ENCODE results near the gene SWI5. TPM values are rescaled to one million over a fixed set of nuclear protein-coding genes. Genes with fewer than 3 reads are reported as not detected.

Gene SWI5
- total and polyA plus RNA-seq, 3 donors from 2014 or later, result 69.3 to 164 (median 131) TPM

DNA sequence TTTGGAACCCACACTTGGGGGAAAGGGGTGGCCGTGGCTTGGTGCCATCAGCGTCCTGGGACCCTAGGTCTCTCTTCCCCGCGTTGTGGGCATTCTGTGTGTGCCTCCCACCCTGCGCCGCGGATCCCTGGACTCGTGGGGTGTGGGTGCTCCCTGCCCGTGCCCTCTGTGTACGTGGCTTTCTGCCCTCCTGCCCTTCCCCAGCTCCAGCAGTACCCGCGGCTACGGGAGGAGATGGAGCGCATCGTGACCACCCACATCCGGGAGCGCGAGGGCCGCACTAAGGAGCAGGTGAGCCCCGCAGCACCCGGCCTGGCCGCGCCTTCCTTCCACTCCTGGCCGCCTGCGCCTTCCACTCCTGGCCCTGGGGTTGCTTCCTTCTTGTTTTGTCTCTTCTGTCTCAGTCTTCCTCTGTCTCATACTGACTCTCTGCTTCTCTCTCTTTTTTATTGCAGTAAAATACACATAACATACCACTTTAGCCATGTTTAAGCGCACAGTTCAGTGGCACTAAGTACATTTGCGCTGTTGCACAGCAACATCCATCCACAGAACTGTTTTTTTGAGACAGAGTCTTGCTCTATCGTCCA is 42.2 kb upstream of the SWI5 start:
- TF ChIP-seq CTCF (IDR thresholded peaks at IDR 0.05) (no peak), POLR2A (IDR thresholded peaks at IDR 0.05) (no peak)
- no peak for DNase-seq
- Histone ChIP-seq H3K9me3 (no peaks in the 10 kb centered on the region), H3K4me3 (no peak overlapping the region), H3K36me3 (ENCODE audit: low read depth, missing control alignments) (no peaks in the 10 kb centered on the region), H3K4me1 (no peaks in the 10 kb centered on the region), H3K27me3 (no peaks in the 10 kb centered on the region), H3K27ac (no peak overlapping the region)
- intact Hi-C loops (cut with DNase I; ENCODE audit: low total_unique reads), result no loop called here
- WGBS, 2 donors, result 89% methylated on average over 24 to 28 of the region's 28 CpGs

- Histone ChIP-seq H3K27ac (no peak overlapping the region), H3K4me3 (no peak overlapping the region), H3K36me3 (ENCODE audit: low read depth, missing control alignments) (no peaks in the 10 kb centered on the region), H3K27me3 (no peaks in the 10 kb centered on the region), H3K9me3 (no peaks in the 10 kb centered on the region), H3K4me1 (peaks cover 15% of the 10 kb centered on the region)
- 90 to 91% methylated on average over 4 of the region's 4 CpGs for WGBS, 2 donors
- TF ChIP-seq POLR2A (IDR thresholded peaks at IDR 0.05) (no peak), CTCF (IDR thresholded peaks at IDR 0.05) (no peak)
- intact Hi-C loops (cut with DNase I; ENCODE audit: low total_unique reads), result no loop called here
- DNase-seq, result no peak
These were observed 34.0 kb upstream of the SWI5 start for GRCh38 chr9:128242124-128242523.

GRCh38 chr9:128242828-128243214 is 33.3 kb upstream of the SWI5 start:
- no peak overlapping the region for H3K27ac ChIP-seq
- no peak overlapping the region for H3K4me3 ChIP-seq
- no peaks in the 10 kb centered on the region for H3K36me3 ChIP-seq (ENCODE audit: low read depth, missing control alignments)
- no peaks in the 10 kb centered on the region for H3K27me3 ChIP-seq
- H3K4me1 ChIP-seq, result peaks cover 15% of the 10 kb centered on the region
- no peak for TF ChIP-seq CTCF (IDR thresholded peaks at IDR 0.05)
- TF ChIP-seq POLR2A (IDR thresholded peaks at IDR 0.05), result no peak
- no peak for DNase-seq
- intact Hi-C loops (cut with DNase I; ENCODE audit: low total_unique reads), result no loop called here
- H3K9me3 ChIP-seq, result no peaks in the 10 kb centered on the region
- 64% methylated on average over 7 of the region's 7 CpGs; no CpG with 5 or more reads in 1 of the 2 donors for WGBS, 2 donors

DNA sequence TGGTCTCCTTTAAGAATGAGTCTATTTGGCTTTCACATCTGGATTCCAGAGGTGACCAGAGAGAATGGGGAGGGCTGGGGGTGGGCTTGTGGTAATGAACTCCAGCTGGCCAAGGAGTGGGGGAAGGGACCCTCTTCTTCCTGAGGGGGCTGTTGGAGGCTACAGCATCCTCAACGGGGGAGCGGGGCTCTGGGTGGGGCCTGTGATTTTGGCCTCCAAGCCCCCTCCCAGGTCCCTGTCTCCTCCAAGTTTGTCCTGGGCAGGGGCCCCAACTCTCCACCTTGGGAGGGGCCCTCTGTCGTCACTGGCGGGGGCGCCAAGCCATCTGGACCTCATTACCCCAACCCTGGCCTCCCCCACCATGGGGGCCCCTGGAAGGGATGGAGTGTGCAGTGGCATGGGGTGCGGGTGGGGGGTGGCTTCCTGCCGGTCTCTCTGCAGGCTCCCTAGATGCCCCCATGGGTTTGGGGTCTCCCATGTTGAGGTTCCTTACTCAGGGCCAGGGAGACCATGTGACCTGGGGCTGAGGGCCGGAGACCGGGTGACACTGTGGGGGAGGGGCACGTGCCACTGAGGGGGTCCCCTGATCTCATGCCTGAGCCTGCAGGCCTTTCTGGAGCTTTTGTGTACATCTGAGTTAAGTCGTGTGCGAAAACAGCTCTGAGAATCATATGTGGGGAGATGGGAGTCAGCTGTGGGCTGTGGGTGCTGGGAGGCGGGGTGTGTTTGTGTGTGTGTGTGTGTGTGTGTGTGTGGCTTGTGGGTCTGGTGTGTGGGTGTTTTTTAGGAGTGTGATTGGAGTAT is 32.7 kb upstream of the SWI5 start:
- Histone ChIP-seq H3K27ac (no peak overlapping the region), H3K4me3 (no peak overlapping the region), H3K9me3 (no peaks in the 10 kb centered on the region), H3K27me3 (no peaks in the 10 kb centered on the region), H3K36me3 (ENCODE audit: low read depth, missing control alignments) (no peaks in the 10 kb centered on the region), H3K4me1 (peaks cover 15% of the 10 kb centered on the region)
- no peak for TF ChIP-seq POLR2A (IDR thresholded peaks at IDR 0.05)
- TF ChIP-seq CTCF (IDR thresholded peaks at IDR 0.05), result no peak
- DNase-seq, result no peak
- WGBS, 2 donors, result 59% methylated on average over 5 to 13 of the region's 13 CpGs
- intact Hi-C loops (cut with DNase I; ENCODE audit: low total_unique reads), result no loop called here
